K562 (cell line): ENCODE results near the gene ABHD16A. TPM values are rescaled to one million over a fixed set of nuclear protein-coding genes. Genes with fewer than 3 reads are reported as not detected.

Experiments
- BRCA1 ChIP-seq, 2 experiments: fragments of 450-650 bp in 1 of 2; sonication (generic) in 1 of 2; formaldehyde crosslinking in 1 of 2; IDR thresholded peaks; 2 replicates each; pipeline versions ENCODE4 v1.5.0 to v1.6.1; 2017 to 2020; ENCODE audit warnings: mild to moderate bottlenecking in 1 of 2, missing genetic modification reagents in 1 of 2
- C11orf30 ChIP-seq: fragments of 450-650 bp; IDR thresholded peaks from 2 replicates; pipeline ENCODE4 v1.6.1; 2016; ENCODE audit warnings: low read depth, mild to moderate bottlenecking
- E2F4 ChIP-seq: sonication (generic); formaldehyde crosslinking; IDR thresholded peaks from 2 replicates; pipeline ENCODE4 v1.8.0; 2022; ENCODE audit warnings: mild to moderate bottlenecking, low read depth, missing genetic modification reagents
- GTF2B ChIP-seq: IDR thresholded peaks from 2 replicates; pipeline ENCODE4 v1.6.1; 2011; ENCODE audit not compliant: insufficient read length; ENCODE audit errors: extremely low read depth
- HEY1 ChIP-seq: fragments of 250-450 bp; sonication (Bioruptor Pico); IDR thresholded peaks from 2 replicates; pipeline ENCODE4 v1.5.0; 2020; ENCODE audit warnings: mild to moderate bottlenecking, moderate library complexity, borderline replicate concordance
- HINFP ChIP-seq: fragments of 450-650 bp; conservative IDR thresholded peaks from 2 replicates; pipeline ENCODE4 v1.6.1; 2016; ENCODE audit warnings: missing genetic modification characterization, low read depth, mild to moderate bottlenecking, control low read depth, missing compliant biosample characterization
- KDM5B ChIP-seq: fragments of 200-600 bp; sonication (generic); IDR thresholded peaks from 2 replicates; pipeline ENCODE4 v1.6.1; 2012; ENCODE audit warnings: low read depth, mild to moderate bottlenecking, moderate library complexity, low read length, control low read depth, inconsistent platforms; ENCODE audit not compliant: insufficient replicate concordance
- MGA ChIP-seq: fragments of 450-650 bp; IDR thresholded peaks from 2 replicates; pipeline ENCODE4 v1.6.1; 2016; ENCODE audit warnings: mild to moderate bottlenecking, moderate library complexity
- SAFB ChIP-seq: fragments of 200-400 bp; formaldehyde crosslinking; IDR thresholded peaks from 2 replicates; pipeline ENCODE4 v1.6.1; 2017; ENCODE audit warnings: low read depth, low read length, borderline replicate concordance
- ZNF121 ChIP-seq: sonication (generic); formaldehyde crosslinking; conservative IDR thresholded peaks from 2 replicates; pipeline ENCODE4 v1.8.0; 2022; ENCODE audit warnings: missing genetic modification reagents
- ZNF79 ChIP-seq: fragments of 250-450 bp; sonication (Bioruptor Pico); IDR thresholded peaks from 2 replicates; pipeline ENCODE4 v1.4.0; 2020; ENCODE audit warnings: low read depth, mild to moderate bottlenecking, moderate library complexity
- polyA plus RNA-seq, 8 experiments: library from polyadenylated mRNA; depleted of rRNA in 4 of 8; stranded (reverse) in 5 of 8; unstranded in 3 of 8; fragments of >200 nt; fragmentation: Nextera tagmentation in 2 of 8; fragmentation: Illumina TruSeq in 1 of 8; extraction: Ambion mirVana in 2 of 8; extraction: Trizol in 1 of 8; gene quantifications; 2 replicates each; pipeline versions ENCODE4 v1.2.1 to v1.2.3, GENCODE V29; 2011 to 2014; ENCODE audit warnings: inconsistent platforms in 1 of 8, missing spikeins in 1 of 8
- total RNA-seq, 7 experiments: library from RNA; depleted of rRNA in 6 of 7; stranded (reverse); fragments of >200 nt in 6 of 7; fragmentation: Illumina TruSeq in 2 of 7; extraction: Trizol in 2 of 7; gene quantifications; 2 replicates each; pipeline versions ENCODE4 v1.2.1 to v1.2.3, GENCODE V29; 2011 to 2021; ENCODE audit warnings: low replicate concordance in 1 of 7

Gene ABHD16A
- total and polyA plus RNA-seq, 9 of the 15 experiments (the other 6 are each of a cell fraction or from before 2014, with no cell fraction given), result 25.8 to 120 (median 81.6) TPM

GRCh38 chr6:31736768-31737314 is 33.7 kb upstream of the ABHD16A start (continued):
- no peak for TF ChIP-seq GTF2B
- no peak for TF ChIP-seq C11orf30
- no peak for TF ChIP-seq BRCA1 (IDR thresholded peaks at IDR 0.05)
- no peak for TF ChIP-seq BRCA1 (CRISPR knock-in tag; IDR thresholded peaks at IDR 0.05)
- TF ChIP-seq MGA, result no peak
- no peak for TF ChIP-seq E2F4 (CRISPR knock-in tag)
- TF ChIP-seq SAFB, result no peak
- TF ChIP-seq KDM5B, result no peak
- no peak for TF ChIP-seq HEY1 (CRISPR knock-in tag)
- 0 out of 2 replicates have a peak, but pooled peaks have one; percentile 22 for TF ChIP-seq ZNF79 (CRISPR knock-in tag)
- TF ChIP-seq ZNF121 (CRISPR knock-in tag), result no peak
- TF ChIP-seq HINFP (tag), result 0 out of 2 replicates have a peak, but pooled peaks have one; percentile 32
